Measurements from ENCODE around the gene OPRL1.

OPRL1 gene

DNA sequence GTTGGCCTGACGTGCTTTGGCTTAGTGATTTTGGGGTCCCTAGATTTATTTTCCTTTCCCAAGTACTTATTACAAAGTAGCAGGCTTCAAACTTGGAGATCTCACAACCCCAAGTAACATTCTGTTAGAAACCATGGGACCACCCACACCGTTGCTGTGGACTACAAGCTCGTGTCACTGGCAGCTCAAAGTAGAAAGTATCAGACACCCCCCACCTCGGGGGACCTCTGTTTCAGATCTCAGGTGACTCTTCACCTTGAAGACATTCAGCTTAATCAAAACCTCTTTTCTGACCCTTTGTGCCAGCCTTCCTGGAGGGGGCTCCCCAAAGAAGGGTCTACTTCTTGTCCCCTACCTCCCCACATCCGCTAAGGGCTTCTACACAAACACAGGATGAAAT, 68.7 kb downstream of the OPRL1 start:
- no peak for TF ChIP-seq POLR2A (IDR thresholded peaks at IDR 0.05; ENCODE audit: low read depth, low read length)
- no peak for FAIRE-seq
- no peak for DNase-seq (ENCODE audit: insufficient read length, low spot score)

DNA sequence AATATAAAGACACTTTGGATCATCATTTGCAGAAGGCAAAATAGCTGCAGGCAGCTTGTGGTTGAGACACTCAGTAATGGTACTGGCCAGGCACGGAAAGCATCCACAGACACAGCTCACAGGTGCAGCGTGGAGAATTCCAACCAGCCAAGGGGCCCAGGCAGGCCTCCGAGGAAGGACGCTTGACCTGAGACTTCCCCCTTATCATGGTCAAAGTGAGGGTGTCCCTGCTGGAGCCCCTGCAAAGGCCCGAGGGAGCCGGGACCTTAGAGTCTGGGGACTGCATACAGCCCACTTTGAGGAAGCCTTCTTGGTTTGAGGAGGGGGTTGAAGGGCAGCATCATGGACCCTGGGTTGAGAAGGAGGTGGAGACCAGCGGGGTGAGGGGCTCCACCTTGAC, 69.3 kb downstream of the OPRL1 start:
- FAIRE-seq (no peak), DNase-seq (ENCODE audit: insufficient read length, low spot score) (no peak)
- TF ChIP-seq POLR2A (IDR thresholded peaks at IDR 0.05; ENCODE audit: low read depth, low read length): no peak

DNA sequence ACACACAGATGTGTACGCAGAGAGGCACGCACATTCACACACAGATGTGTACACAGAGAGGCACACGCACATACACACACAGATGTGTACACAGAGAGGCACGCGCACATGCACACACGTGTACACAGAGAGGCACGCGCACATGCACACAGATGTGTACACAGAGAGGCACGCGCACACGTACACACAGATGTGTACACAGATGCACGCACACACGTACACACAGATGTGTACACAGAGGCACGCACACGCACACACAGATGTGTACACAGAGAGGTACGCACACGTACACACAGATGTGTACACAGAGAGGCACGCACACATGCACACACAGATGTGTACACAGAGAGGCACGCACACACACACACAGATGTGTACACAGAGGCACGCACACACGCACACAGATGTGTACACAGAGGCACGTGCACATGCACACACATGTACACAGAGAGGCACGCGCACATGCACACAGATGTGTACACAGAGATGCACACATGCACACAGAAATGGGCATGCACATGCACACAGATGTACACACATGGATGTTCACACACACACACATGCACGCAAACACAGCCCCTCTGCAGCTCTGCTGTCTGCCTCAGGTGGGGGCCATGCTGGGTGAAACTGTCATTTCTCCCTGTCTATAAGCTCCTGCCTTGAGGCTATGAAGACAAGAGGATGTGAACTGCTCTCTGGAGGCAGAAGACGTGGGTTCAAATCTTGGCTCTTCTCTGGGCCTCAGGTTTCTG, 70.1 kb downstream of the OPRL1 start:
- no peak for TF ChIP-seq POLR2A (IDR thresholded peaks at IDR 0.05; ENCODE audit: low read depth, low read length)
- no peak for FAIRE-seq
- DNase-seq (ENCODE audit: insufficient read length, low spot score): no peak

Data from H54 (cell line).